Transverse colon (tissue), 4 donors: Measurements from ENCODE around the gene KLF3. TPM values are rescaled to one million over a fixed set of nuclear protein-coding genes. Genes with fewer than 3 reads are reported as not detected.

Experiments used
- DNase-seq: peaks from one replicate; pipeline ENCODE4 v3.0.0-alpha.2; 2019
- H3K27ac ChIP-seq, 4 donors: fragments of 200-600 bp; sonication (generic); 2 replicates each; pipeline ENCODE4 v1.5.1; 2016 to 2018; ENCODE audit warnings: inconsistent platforms in 4 of 4
- H3K27me3 ChIP-seq: fragments of 200-600 bp; sonication (generic); 2 replicates; pipeline ENCODE4 v1.5.1; 2017; ENCODE audit warnings: inconsistent platforms
- H3K36me3 ChIP-seq, 4 donors: fragments of 200-600 bp; sonication (generic); 2 replicates each; pipeline ENCODE4 v1.5.1; 2017 to 2019; ENCODE audit warnings: inconsistent platforms in 4 of 4
- H3K4me1 ChIP-seq, 4 donors: fragments of 200-600 bp; sonication (generic); 2 replicates each; pipeline ENCODE4 v1.5.1; 2017 to 2020; ENCODE audit warnings: inconsistent platforms in 4 of 4
- H3K4me3 ChIP-seq, 4 donors: fragments of 200-600 bp; sonication (generic); 1 replicate in 1 of 4; 2 replicates in 3 of 4; pipeline versions ENCODE4 v1.5.1 to v1.6.1; 2017 to 2019; ENCODE audit warnings: inconsistent platforms in 4 of 4
- H3K9me3 ChIP-seq, 2 donors: fragments of 200-600 bp; sonication (generic); 2 replicates each; pipeline ENCODE4 v1.5.1; 2017 to 2019; ENCODE audit warnings: inconsistent platforms in 2 of 2
- EP300 ChIP-seq: sonication (generic); formaldehyde crosslinking; IDR thresholded peaks from one replicate; pipeline ENCODE4 v1.6.1; 2017; ENCODE audit warnings: antibody characterized with exemption, low read depth
- POLR2A ChIP-seq: fragments of 450-650 bp; IDR thresholded peaks from one replicate; pipeline ENCODE4 v1.6.1; 2016; ENCODE audit warnings: antibody characterized with exemption, mild to moderate bottlenecking, moderate library complexity
- POLR2AphosphoS5 ChIP-seq, 3 donors: sonication (generic); formaldehyde crosslinking; IDR thresholded peaks; one replicate each; pipeline ENCODE4 v1.6.1; 2016; ENCODE audit warnings: antibody characterized with exemption in 3 of 3
- WGBS, 2 donors: methylation state at CpG; one replicate each; pipeline ENCODE4 v1.1.5; 2018; ENCODE audit warnings: low coverage in 1 of 2; 5-methylcytosine and 5-hydroxymethylcytosine counted together
- in situ Hi-C, 4 donors: fragments of 200-750 bp; cut with MboI; loops; one replicate each; pipeline versions ENCODE4 v1.15.0 to v1.15.1; 2017; ENCODE audit warnings: low sequenced_read_pairs in 3 of 4, low pct_ligation_motif_present in 1 of 4, low pct_unique_long_range_greater_than_20kb in 1 of 4
- intact Hi-C: fragments of 100-400 bp; cut with DNase I; formaldehyde crosslinking; loops from one replicate; pipeline ENCODE4 v1.15.1; 2023; ENCODE audit warnings: low total_unique reads
- total RNA-seq, 4 donors: library from RNA; depleted of rRNA; stranded (reverse); fragments of >200 nt; gene quantifications; one replicate each; pipeline ENCODE4 v1.1.0, GENCODE V29; 2016
- TF ChIP-seq, protein P1 (sequence below), 5 experiments: fragments of 200-600 bp in 3 of 5; fragments of 450-650 bp in 2 of 5; sonication (generic) in 3 of 5; IDR thresholded peaks; 1 replicate in 2 of 5; 2 replicates in 3 of 5; pipeline ENCODE4 v1.5.1; 2016 to 2017; ENCODE audit warnings: antibody characterized with exemption in 5 of 5, inconsistent platforms in 3 of 5, mild to moderate bottlenecking in 2 of 5, moderate library complexity in 1 of 5

KLF3 gene
- total RNA-seq, 4 donors from 2014 or later: 111 to 174 (median 132) TPM

DNA sequence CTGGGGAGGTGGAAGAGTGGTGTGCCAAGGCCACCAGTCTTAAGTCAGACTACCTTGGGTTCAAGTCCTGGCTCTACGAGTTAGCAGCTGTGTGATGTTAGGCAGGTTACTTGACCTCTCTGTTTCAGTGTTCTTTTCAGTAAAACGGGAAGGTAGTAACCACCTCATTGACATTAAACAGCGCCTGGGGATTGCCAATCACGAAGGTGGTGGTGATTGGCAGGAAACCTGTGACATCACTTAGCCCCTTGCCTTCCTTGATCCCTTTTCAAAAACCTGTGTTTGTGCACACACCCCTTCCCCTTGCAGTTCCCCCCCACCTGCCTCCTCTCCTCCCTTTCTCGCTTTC lies 7.6 kb downstream of the KLF3 start:
- H3K27ac ChIP-seq: peak overlapping the region; percentile 100
- DNase-seq: no peak
- no peaks in the 10 kb centered on the region for H3K9me3 ChIP-seq
- no peaks in the 10 kb centered on the region for H3K36me3 ChIP-seq
- H3K4me3 ChIP-seq: peak overlapping the region in 1 of 4 donors; percentile 13
- WGBS, 2 donors: 27 to 29% methylated on average over 4 to 5 of the region's 5 CpGs
- intact Hi-C loops (no loop called here), in situ Hi-C loops (loop anchor here (5.0 to 10.0 kb wide), 6 partner anchors 347 to 597 kb away; no protein-coding TSS in a partner anchor)
- no peaks in the 10 kb centered on the region for H3K27me3 ChIP-seq
- H3K4me1 ChIP-seq: peaks cover 64 to 96% (median 90%) of the 10 kb centered on the region in 4 donors
- TF ChIP-seq POLR2AphosphoS5 (IDR thresholded peaks at IDR 0.05) (peak in 1 of 3 donors; percentile 5), POLR2A (no peak)

DNA sequence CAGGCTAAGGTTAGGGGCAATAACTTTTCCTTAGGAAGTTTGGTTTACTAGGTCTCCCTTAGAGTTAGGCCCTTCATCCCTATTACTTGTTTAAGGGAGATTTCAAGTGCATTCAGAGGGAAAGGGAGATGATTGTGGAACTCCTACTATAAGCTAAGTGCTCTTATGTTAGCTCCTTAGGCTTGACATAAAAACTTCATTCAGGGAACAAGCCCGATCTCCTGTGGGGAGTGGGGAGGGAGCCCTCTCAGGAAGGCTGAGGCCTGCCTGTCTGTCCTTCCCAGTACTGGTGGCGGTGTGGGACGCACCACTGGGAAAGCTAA lies 8.0 kb downstream of the KLF3 start:
- Histone ChIP-seq H3K4me3 (peak overlapping the region in 1 of 4 donors; percentile 25), H3K27ac (peak overlapping the region; percentile 100), H3K4me1 (peaks cover 64 to 97% (median 93%) of the 10 kb centered on the region in 4 donors), H3K27me3 (no peaks in the 10 kb centered on the region), H3K9me3 (no peaks in the 10 kb centered on the region), H3K36me3 (no peaks in the 10 kb centered on the region)
- intact Hi-C loops: no loop called here
- in situ Hi-C loops: loop anchor here (5.0 to 10.0 kb wide), 6 partner anchors 347 to 597 kb away; no protein-coding TSS in a partner anchor
- DNase-seq: no peak
- TF ChIP-seq EP300: no peak
- TF ChIP-seq, protein P1, sequence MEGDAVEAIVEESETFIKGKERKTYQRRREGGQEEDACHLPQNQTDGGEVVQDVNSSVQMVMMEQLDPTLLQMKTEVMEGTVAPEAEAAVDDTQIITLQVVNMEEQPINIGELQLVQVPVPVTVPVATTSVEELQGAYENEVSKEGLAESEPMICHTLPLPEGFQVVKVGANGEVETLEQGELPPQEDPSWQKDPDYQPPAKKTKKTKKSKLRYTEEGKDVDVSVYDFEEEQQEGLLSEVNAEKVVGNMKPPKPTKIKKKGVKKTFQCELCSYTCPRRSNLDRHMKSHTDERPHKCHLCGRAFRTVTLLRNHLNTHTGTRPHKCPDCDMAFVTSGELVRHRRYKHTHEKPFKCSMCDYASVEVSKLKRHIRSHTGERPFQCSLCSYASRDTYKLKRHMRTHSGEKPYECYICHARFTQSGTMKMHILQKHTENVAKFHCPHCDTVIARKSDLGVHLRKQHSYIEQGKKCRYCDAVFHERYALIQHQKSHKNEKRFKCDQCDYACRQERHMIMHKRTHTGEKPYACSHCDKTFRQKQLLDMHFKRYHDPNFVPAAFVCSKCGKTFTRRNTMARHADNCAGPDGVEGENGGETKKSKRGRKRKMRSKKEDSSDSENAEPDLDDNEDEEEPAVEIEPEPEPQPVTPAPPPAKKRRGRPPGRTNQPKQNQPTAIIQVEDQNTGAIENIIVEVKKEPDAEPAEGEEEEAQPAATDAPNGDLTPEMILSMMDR (IDR thresholded peaks at IDR 0.05): no peak
- TF ChIP-seq POLR2A: no peak
- TF ChIP-seq POLR2AphosphoS5 (IDR thresholded peaks at IDR 0.05): no peak
- 51% methylated on average over 3 of the region's 3 CpGs; no CpG with 5 or more reads in 1 of the 2 donors for WGBS, 2 donors

DNA sequence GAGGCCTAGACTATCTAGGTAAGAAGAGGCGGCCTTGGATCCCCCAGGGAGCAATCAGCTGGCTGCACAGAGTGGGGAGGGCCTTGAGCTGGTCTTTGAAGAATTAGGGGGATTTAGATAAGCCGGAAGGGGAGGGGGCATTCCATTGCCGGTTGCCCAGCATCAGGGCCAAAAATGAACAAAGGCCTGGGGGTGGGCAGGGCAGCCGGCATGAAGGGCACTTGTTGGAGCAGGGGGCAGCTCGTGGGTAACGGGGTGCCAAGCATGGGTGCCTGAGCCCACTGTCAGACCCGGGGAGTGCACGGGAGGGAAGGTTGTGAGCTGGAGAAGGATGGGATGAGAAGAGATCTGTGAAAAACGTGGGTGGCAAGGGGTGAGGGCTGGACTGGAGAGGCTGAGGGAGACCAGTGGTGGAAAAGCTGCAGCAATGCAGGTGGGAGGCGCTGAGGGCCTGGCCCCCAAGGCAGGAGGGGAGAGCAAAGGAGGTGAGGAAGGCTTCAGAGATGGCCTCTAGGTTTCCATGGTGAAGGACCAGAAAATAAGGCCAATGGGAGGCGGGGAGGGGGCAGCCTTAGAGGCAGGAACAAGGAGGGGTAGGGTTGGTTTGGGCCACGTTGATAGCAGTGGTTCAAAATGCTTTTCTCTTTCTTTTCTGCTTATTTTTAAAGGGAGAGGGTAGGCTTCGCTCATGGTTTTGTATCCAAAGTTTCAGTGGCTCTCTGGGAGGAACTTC lies 8.6 kb downstream of the KLF3 start:
- WGBS, 2 donors: 39 to 58% methylated on average over 9 to 12 of the region's 13 CpGs
- peaks cover 64 to 98% (median 95%) of the 10 kb centered on the region in 4 donors for H3K4me1 ChIP-seq
- in situ Hi-C loops: loop anchor here (5.0 to 10.0 kb wide), 6 partner anchors 348 to 598 kb away; no protein-coding TSS in a partner anchor

DNA sequence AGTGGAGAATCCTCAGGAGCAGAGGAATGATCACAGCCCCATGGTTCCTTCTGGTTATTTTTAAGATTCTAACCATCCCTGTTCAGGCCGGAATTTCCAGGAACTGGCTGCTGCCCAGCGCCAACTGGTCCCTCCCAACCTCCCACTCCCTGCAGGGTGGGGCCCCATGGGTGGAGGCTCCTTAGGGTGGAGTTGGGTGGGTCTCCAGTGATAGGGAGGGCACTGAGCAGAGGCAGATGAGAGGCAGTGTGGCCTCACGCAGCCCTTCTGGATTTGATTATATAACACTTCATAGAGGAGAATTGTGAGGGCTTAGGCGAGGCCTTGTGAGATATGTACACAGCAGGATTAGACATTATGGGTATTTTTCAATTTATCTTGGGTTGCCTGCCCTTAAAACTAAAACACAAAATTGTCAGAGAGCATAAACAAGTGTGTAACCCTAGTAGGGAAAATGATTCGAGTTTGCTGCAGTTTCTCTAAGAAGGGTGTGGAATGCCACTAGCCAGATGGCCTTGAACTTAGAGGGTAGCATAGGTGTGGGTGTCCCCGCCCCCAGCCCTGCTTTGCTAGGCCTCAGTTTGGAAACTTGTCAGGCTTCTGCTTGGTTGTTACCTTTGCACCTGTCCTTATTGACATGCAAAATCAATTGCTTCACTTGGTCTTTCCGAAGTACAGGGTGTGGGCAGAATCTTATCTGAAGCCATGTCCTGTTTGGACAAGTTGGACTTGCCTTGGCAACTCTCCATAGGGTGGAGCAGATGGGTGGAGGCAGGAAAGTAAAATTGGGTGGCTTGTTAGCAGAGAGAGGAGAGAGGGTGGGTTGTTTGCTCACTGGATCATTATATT lies 9.4 kb downstream of the KLF3 start:
- intact Hi-C loops: no loop called here
- TF ChIP-seq, protein P1 (IDR thresholded peaks at IDR 0.05): no peak
- TF ChIP-seq EP300 (peak; percentile 94), POLR2A (peak; percentile 56), POLR2AphosphoS5 (IDR thresholded peaks at IDR 0.05) (peak; percentile 49 to 88 (median 77))
- 23% methylated on average over 7 of the region's 7 CpGs; no CpG with 5 or more reads in 1 of the 2 donors for WGBS, 2 donors
- in situ Hi-C loops: loop anchor here (5.0 to 10.0 kb wide), 6 partner anchors 349 to 599 kb away; no protein-coding TSS in a partner anchor
- H3K36me3 ChIP-seq: no peaks in the 10 kb centered on the region
- peak overlapping the region; percentile 100 for H3K27ac ChIP-seq
- no peaks in the 10 kb centered on the region for H3K9me3 ChIP-seq
- peaks cover 64 to 98% (median 93%) of the 10 kb centered on the region in 4 donors for H3K4me1 ChIP-seq
- H3K4me3 ChIP-seq: peak overlapping the region in 1 of 4 donors; percentile 25
- H3K27me3 ChIP-seq: no peaks in the 10 kb centered on the region
- DNase-seq: peak; percentile 93

More for the DNA sequence above, 8.6 kb downstream of the KLF3 start:
- Histone ChIP-seq H3K9me3 (no peaks in the 10 kb centered on the region), H3K4me3 (peak overlapping the region in 1 of 4 donors; percentile 25), H3K27ac (peak overlapping the region; percentile 100), H3K27me3 (no peaks in the 10 kb centered on the region), H3K36me3 (no peaks in the 10 kb centered on the region)
- TF ChIP-seq, protein P1 (IDR thresholded peaks at IDR 0.05): no peak
- no peak for TF ChIP-seq POLR2A
- no peak for TF ChIP-seq POLR2AphosphoS5 (IDR thresholded peaks at IDR 0.05)
- DNase-seq: no peak
- intact Hi-C loops: no loop called here
